H1 (cell line): Measurements from ENCODE around the gene DNAH10.

Source experiments
- EZH2 ChIP-seq: fragments of 200-600 bp; sonication (generic); IDR thresholded peaks from 2 replicates; pipeline ENCODE4 v1.7.1; 2012; ENCODE audit warnings: low read depth, mild to moderate bottlenecking, moderate library complexity, low read length, inconsistent platforms; ENCODE audit not compliant: severe bottlenecking
- GABPA ChIP-seq: IDR thresholded peaks from 2 replicates; pipeline ENCODE4 v1.6.1; 2011; ENCODE audit warnings: mild to moderate bottlenecking, low read length, moderate library complexity, borderline replicate concordance; ENCODE audit not compliant: insufficient read depth
- JUN ChIP-seq: IDR thresholded peaks from 2 replicates; pipeline ENCODE4 v1.6.1; 2011; ENCODE audit warnings: low read depth, mild to moderate bottlenecking, improper control_type of control experiment, low read length
- NRF1 ChIP-seq: IDR thresholded peaks from 2 replicates; pipeline ENCODE4 v1.6.1; 2011; ENCODE audit warnings: mild to moderate bottlenecking, low read depth, low read length, improper control_type of control experiment
- POLR2AphosphoS5 ChIP-seq: IDR thresholded peaks from 2 replicates; pipeline ENCODE4 v1.6.1; 2011; ENCODE audit warnings: low read depth, low read length
- POU5F1 ChIP-seq: IDR thresholded peaks from 2 replicates; pipeline ENCODE4 v1.6.1; 2011; ENCODE audit warnings: low read depth, mild to moderate bottlenecking, low read length, moderate library complexity
- RBBP5 ChIP-seq: IDR thresholded peaks from 2 replicates; pipeline ENCODE4 v1.7.1; 2012; ENCODE audit warnings: low read depth, mild to moderate bottlenecking, inconsistent platforms, low read length, moderate library complexity, borderline replicate concordance
- SIN3A ChIP-seq, 2 experiments: IDR thresholded peaks in 1 of 2; conservative IDR thresholded peaks in 1 of 2; 2 replicates each; pipeline ENCODE4 v1.6.1; 2011 to 2012; ENCODE audit warnings: low read length in 2 of 2, improper control_type of control experiment in 1 of 2, low read depth in 1 of 2, mild to moderate bottlenecking in 1 of 2
- TEAD4 ChIP-seq: IDR thresholded peaks from 2 replicates; pipeline ENCODE4 v1.6.1; 2012; ENCODE audit warnings: low read depth, low read length, inconsistent platforms, mixed read lengths
- ZNF274 ChIP-seq: IDR thresholded peaks from 2 replicates; pipeline ENCODE4 v1.7.0; 2012; ENCODE audit warnings: low read length, borderline replicate concordance; ENCODE audit errors: extremely low read depth
- TF ChIP-seq, protein P1 (sequence below), 3 experiments: IDR thresholded peaks; 1 replicate in 2 of 3; 2 replicates in 1 of 3; pipeline versions ENCODE4 v1.5.1 to v1.6.1; 2011; ENCODE audit warnings: low read length in 3 of 3, mild to moderate bottlenecking in 3 of 3, inconsistent platforms in 2 of 3, low read depth in 1 of 3, moderate library complexity in 1 of 3; ENCODE audit not compliant: insufficient read depth in 1 of 3; ENCODE audit errors: control extremely low read depth in 1 of 3
- TF ChIP-seq, protein P2 (sequence below): IDR thresholded peaks from 2 replicates; pipeline ENCODE4 v1.6.1; 2011; ENCODE audit warnings: low read length, improper control_type of control experiment
- TF ChIP-seq, protein P3 (sequence below): IDR thresholded peaks from 2 replicates; pipeline ENCODE4 v1.6.1; 2012; ENCODE audit warnings: inconsistent platforms

DNA sequence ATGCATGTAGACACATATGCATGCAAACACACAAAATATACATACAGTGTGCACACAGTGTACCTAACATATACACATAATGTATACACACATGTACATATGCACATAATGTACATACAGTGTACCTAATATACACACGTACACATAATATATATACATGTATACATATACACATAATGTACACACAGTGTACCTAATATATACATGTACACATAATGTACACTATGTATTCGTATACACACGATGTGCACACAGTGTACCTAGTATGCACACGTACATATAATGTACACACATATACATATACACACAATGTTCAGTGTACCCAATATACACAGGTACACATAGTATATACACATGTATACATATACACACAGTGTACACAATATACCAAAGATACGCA is 70.0 kb downstream of the DNAH10 start:
- no peak for TF ChIP-seq ZNF274
- TF ChIP-seq POLR2AphosphoS5: no peak
- TF ChIP-seq, protein P1, sequence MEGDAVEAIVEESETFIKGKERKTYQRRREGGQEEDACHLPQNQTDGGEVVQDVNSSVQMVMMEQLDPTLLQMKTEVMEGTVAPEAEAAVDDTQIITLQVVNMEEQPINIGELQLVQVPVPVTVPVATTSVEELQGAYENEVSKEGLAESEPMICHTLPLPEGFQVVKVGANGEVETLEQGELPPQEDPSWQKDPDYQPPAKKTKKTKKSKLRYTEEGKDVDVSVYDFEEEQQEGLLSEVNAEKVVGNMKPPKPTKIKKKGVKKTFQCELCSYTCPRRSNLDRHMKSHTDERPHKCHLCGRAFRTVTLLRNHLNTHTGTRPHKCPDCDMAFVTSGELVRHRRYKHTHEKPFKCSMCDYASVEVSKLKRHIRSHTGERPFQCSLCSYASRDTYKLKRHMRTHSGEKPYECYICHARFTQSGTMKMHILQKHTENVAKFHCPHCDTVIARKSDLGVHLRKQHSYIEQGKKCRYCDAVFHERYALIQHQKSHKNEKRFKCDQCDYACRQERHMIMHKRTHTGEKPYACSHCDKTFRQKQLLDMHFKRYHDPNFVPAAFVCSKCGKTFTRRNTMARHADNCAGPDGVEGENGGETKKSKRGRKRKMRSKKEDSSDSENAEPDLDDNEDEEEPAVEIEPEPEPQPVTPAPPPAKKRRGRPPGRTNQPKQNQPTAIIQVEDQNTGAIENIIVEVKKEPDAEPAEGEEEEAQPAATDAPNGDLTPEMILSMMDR (IDR thresholded peaks at IDR 0.05; ENCODE audit: control extremely low read depth in 1 of 3, insufficient read depth in 1 of 3, low read depth in 1 of 3, low read length in 3 of 3): no peak
- TF ChIP-seq, protein P2, sequence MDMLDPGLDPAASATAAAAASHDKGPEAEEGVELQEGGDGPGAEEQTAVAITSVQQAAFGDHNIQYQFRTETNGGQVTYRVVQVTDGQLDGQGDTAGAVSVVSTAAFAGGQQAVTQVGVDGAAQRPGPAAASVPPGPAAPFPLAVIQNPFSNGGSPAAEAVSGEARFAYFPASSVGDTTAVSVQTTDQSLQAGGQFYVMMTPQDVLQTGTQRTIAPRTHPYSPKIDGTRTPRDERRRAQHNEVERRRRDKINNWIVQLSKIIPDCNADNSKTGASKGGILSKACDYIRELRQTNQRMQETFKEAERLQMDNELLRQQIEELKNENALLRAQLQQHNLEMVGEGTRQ: no peak
- no peak for TF ChIP-seq POU5F1
- no peak for TF ChIP-seq SIN3A (conservative IDR thresholded peaks at IDR 0.05 in 1 of 2, IDR thresholded peaks at IDR 0.05 in 1 of 2; ENCODE audit: low read depth in 1 of 2, low read length in 2 of 2)
- no peak for TF ChIP-seq NRF1
- TF ChIP-seq GABPA: no peak
- TF ChIP-seq JUN: no peak
- TF ChIP-seq, protein P3, sequence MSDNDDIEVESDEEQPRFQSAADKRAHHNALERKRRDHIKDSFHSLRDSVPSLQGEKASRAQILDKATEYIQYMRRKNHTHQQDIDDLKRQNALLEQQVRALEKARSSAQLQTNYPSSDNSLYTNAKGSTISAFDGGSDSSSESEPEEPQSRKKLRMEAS: no peak
- no peak for TF ChIP-seq EZH2
- TF ChIP-seq RBBP5: no peak
- no peak for TF ChIP-seq TEAD4
